ENCODE data around the gene LAT. TPM values are rescaled to one million over a fixed set of nuclear protein-coding genes. Genes with fewer than 3 reads are reported as not detected.

LAT gene
- total and polyA plus RNA-seq, 2 donors: 91.7 to 239 TPM

- Histone ChIP-seq H3K36me3 (ENCODE audit: control insufficient read depth in 2 of 2, insufficient read depth in 2 of 2, low read length in 1 of 2) (no peaks in the 10 kb centered on the region), H3K27me3 (ENCODE audit: control insufficient read depth in 2 of 2, insufficient read depth in 1 of 2, low read length in 1 of 2) (no peaks in the 10 kb centered on the region), H3K9me3 (ENCODE audit: control insufficient read depth in 2 of 2, insufficient read depth in 1 of 2, low read length in 1 of 2) (peaks cover 0 to 10% of the 10 kb centered on the region in 2 donors), H3K27ac (ENCODE audit: low read depth in 1 of 2, low read length in 1 of 2) (peak overlapping the region; percentile 93), H3K4me1 (ENCODE audit: control insufficient read depth in 2 of 2, insufficient read depth in 2 of 2, low read length in 2 of 2) (peaks cover 42 to 68% of the 10 kb centered on the region in 2 donors), H3K4me3 (ENCODE audit: low read length in 2 of 2) (peak overlapping the region in 1 of 2 donors; percentile 9)
- 35% methylated on average over 14 of the region's 14 CpGs for WGBS
- DNase-seq (ENCODE audit: low read depth in 6 of 9, low spot score in 9 of 9): peak in 4 of 9 donors; percentile 67 to 86 (median 72)
Observed at GRCh38 chr16:29009050-29009837, 24.4 kb downstream of the LAT start.

GRCh38 chr16:29009838-29010166 is 24.9 kb downstream of the LAT start:
- Histone ChIP-seq H3K9me3 (ENCODE audit: control insufficient read depth in 2 of 2, insufficient read depth in 1 of 2, low read length in 1 of 2) (peaks cover 0 to 14% of the 10 kb centered on the region in 2 donors), H3K4me3 (ENCODE audit: low read length in 2 of 2) (no peak overlapping the region), H3K27me3 (ENCODE audit: control insufficient read depth in 2 of 2, insufficient read depth in 1 of 2, low read length in 1 of 2) (no peaks in the 10 kb centered on the region), H3K36me3 (ENCODE audit: control insufficient read depth in 2 of 2, insufficient read depth in 2 of 2, low read length in 1 of 2) (no peaks in the 10 kb centered on the region), H3K4me1 (ENCODE audit: control insufficient read depth in 2 of 2, insufficient read depth in 2 of 2, low read length in 2 of 2) (peaks cover 45 to 74% of the 10 kb centered on the region in 2 donors), H3K27ac (ENCODE audit: low read depth in 1 of 2, low read length in 1 of 2) (peak overlapping the region; percentile 93)
- 86% methylated on average over 2 of the region's 2 CpGs for WGBS
- DNase-seq (ENCODE audit: low read depth in 6 of 9, low spot score in 9 of 9): no peak

GRCh38 chr16:29011112-29011511 is 26.3 kb downstream of the LAT start:
- peak overlapping the region; percentile 69 to 97 for H3K27ac ChIP-seq (ENCODE audit: low read depth in 1 of 2, low read length in 1 of 2)
- no peaks in the 10 kb centered on the region for H3K27me3 ChIP-seq (ENCODE audit: control insufficient read depth in 2 of 2, insufficient read depth in 1 of 2, low read length in 1 of 2)
- H3K4me1 ChIP-seq (ENCODE audit: control insufficient read depth in 2 of 2, insufficient read depth in 2 of 2, low read length in 2 of 2): peaks cover 45 to 74% of the 10 kb centered on the region in 2 donors
- WGBS: 59% methylated on average over 8 of the region's 8 CpGs
- peak in 1 of 9 donors; percentile 45 for DNase-seq (ENCODE audit: low read depth in 6 of 9, low spot score in 9 of 9)
- H3K4me3 ChIP-seq (ENCODE audit: low read length in 2 of 2): no peak overlapping the region
- no peaks in the 10 kb centered on the region for H3K36me3 ChIP-seq (ENCODE audit: control insufficient read depth in 2 of 2, insufficient read depth in 2 of 2, low read length in 1 of 2)
- peaks cover 0 to 15% of the 10 kb centered on the region in 2 donors for H3K9me3 ChIP-seq (ENCODE audit: control insufficient read depth in 2 of 2, insufficient read depth in 1 of 2, low read length in 1 of 2)

- no peak for DNase-seq (ENCODE audit: low read depth in 6 of 9, low spot score in 9 of 9)
- no peak overlapping the region for H3K4me3 ChIP-seq (ENCODE audit: low read length in 2 of 2)
- peak overlapping the region; percentile 89 to 97 for H3K27ac ChIP-seq (ENCODE audit: low read depth in 1 of 2, low read length in 1 of 2)
- H3K36me3 ChIP-seq (ENCODE audit: control insufficient read depth in 2 of 2, insufficient read depth in 2 of 2, low read length in 1 of 2): no peaks in the 10 kb centered on the region
- no peaks in the 10 kb centered on the region for H3K27me3 ChIP-seq (ENCODE audit: control insufficient read depth in 2 of 2, insufficient read depth in 1 of 2, low read length in 1 of 2)
- H3K4me1 ChIP-seq (ENCODE audit: control insufficient read depth in 2 of 2, insufficient read depth in 2 of 2, low read length in 2 of 2): peaks cover 45 to 74% of the 10 kb centered on the region in 2 donors
- WGBS: 99% methylated on average over 4 of the region's 4 CpGs
- H3K9me3 ChIP-seq (ENCODE audit: control insufficient read depth in 2 of 2, insufficient read depth in 1 of 2, low read length in 1 of 2): peaks cover 0 to 15% of the 10 kb centered on the region in 2 donors
Observed at GRCh38 chr16:29011851-29012250, 27.0 kb downstream of the LAT start.

DNA sequence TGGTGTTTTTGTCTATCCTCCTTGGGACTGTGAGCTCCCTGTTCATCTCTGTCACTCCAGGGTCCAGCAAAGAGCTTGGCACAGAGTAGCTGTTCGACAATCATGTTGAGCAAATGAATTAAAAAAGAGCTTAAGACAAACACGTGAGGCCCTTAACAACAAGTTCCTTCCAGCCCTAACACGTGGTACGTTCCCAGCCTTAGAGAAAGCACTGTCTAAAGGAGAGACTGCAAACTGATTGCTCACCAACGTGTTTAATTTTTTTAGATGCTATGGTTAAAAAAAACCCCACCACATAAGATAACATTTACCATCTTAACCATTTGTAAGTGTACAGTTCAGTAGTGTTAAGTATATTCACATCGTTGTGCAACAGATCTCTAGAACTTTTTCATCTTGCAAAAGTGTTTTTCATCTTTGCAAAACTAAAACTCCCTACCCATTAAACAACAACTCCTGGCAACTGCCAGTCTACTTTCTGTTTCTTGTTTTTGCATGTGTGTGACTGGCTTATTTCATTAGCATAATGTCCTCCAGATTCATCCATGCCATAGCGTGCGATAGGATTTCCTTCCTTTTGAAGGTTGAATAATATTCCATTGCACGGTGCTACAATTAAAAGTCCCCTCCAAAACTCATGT is 28.2 kb downstream of the LAT start:
- peak in 6 of 9 donors; percentile 59 to 81 (median 62) for DNase-seq (ENCODE audit: low read depth in 6 of 9, low spot score in 9 of 9)
- Histone ChIP-seq H3K27me3 (ENCODE audit: control insufficient read depth in 2 of 2, insufficient read depth in 1 of 2, low read length in 1 of 2) (no peaks in the 10 kb centered on the region), H3K36me3 (ENCODE audit: control insufficient read depth in 2 of 2, insufficient read depth in 2 of 2, low read length in 1 of 2) (no peaks in the 10 kb centered on the region), H3K4me3 (ENCODE audit: low read length in 2 of 2) (no peak overlapping the region), H3K27ac (ENCODE audit: low read depth in 1 of 2, low read length in 1 of 2) (peak overlapping the region; percentile 90 to 97), H3K4me1 (ENCODE audit: control insufficient read depth in 2 of 2, insufficient read depth in 2 of 2, low read length in 2 of 2) (peaks cover 41 to 68% of the 10 kb centered on the region in 2 donors), H3K9me3 (ENCODE audit: control insufficient read depth in 2 of 2, insufficient read depth in 1 of 2, low read length in 1 of 2) (peaks cover 0 to 15% of the 10 kb centered on the region in 2 donors)
- 34% methylated on average over 9 of the region's 9 CpGs for WGBS

DNA sequence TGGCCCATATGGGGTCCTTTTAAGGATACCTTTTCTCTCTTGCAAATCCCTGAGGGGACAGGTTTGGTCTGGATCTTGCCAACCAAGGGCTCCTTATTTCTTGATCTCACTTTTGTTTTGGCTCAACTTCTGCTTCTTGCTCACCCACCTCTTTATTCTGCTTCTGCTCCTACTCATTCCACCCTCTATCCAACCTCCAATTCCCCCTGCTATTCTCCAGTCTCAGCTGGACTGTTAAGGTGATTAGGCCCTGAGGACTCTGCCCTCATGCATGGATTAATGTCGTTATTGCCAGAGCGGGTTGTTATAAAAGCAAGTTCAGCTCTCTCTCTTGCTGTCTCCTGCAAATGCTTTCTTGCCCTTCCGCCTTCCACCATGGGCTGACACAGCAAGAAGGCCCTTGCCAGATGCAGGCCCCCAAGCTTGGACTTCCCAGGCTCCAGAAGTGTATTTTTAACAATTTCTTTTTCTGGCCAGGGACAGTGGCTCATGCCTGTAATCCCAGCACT is 29.8 kb downstream of the LAT start:
- H3K36me3 ChIP-seq (ENCODE audit: control insufficient read depth in 2 of 2, insufficient read depth in 2 of 2, low read length in 1 of 2): no peaks in the 10 kb centered on the region
- WGBS: 98% methylated on average over 3 of the region's 3 CpGs
- DNase-seq (ENCODE audit: low read depth in 6 of 9, low spot score in 9 of 9): no peak
- peak overlapping the region; percentile 49 to 62 for H3K27ac ChIP-seq (ENCODE audit: low read depth in 1 of 2, low read length in 1 of 2)
- peaks cover 28 to 54% of the 10 kb centered on the region in 2 donors for H3K4me1 ChIP-seq (ENCODE audit: control insufficient read depth in 2 of 2, insufficient read depth in 2 of 2, low read length in 2 of 2)
- no peaks in the 10 kb centered on the region for H3K27me3 ChIP-seq (ENCODE audit: control insufficient read depth in 2 of 2, insufficient read depth in 1 of 2, low read length in 1 of 2)
- no peak overlapping the region for H3K4me3 ChIP-seq (ENCODE audit: low read length in 2 of 2)
- H3K9me3 ChIP-seq (ENCODE audit: control insufficient read depth in 2 of 2, insufficient read depth in 1 of 2, low read length in 1 of 2): peaks cover 0 to 15% of the 10 kb centered on the region in 2 donors

DNA sequence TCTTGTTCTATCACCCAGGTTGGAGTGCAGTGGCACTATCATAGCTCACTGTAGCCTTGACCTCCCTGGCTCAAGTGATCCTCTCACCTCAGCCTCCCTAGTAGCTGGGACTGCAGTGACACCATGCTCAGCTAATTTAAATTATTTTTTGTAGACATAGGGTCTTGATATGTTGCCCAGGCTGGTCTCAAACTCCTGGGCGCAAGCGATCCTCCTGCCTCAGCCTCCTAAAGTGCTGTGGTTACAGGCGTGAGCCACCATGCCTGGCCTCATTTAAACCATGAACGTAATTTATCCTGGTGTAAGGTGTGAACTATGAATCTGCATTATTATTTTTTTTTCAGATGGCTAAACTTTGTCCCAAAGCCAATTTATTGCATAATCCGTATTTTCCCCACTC is 37.3 kb downstream of the LAT start:
- H3K9me3 ChIP-seq (ENCODE audit: control insufficient read depth in 2 of 2, insufficient read depth in 1 of 2, low read length in 1 of 2): peaks cover 0 to 4% of the 10 kb centered on the region in 2 donors
- H3K36me3 ChIP-seq (ENCODE audit: control insufficient read depth in 2 of 2, insufficient read depth in 2 of 2, low read length in 1 of 2): no peaks in the 10 kb centered on the region
- WGBS: 95% methylated on average over 5 of the region's 5 CpGs
- no peaks in the 10 kb centered on the region for H3K27me3 ChIP-seq (ENCODE audit: control insufficient read depth in 2 of 2, insufficient read depth in 1 of 2, low read length in 1 of 2)
- no peak overlapping the region for H3K4me3 ChIP-seq (ENCODE audit: low read length in 2 of 2)
- peak overlapping the region in 1 of 2 donors; percentile 98 for H3K27ac ChIP-seq (ENCODE audit: low read depth in 1 of 2, low read length in 1 of 2)
- DNase-seq (ENCODE audit: low read depth in 6 of 9, low spot score in 9 of 9): no peak
- H3K4me1 ChIP-seq (ENCODE audit: control insufficient read depth in 2 of 2, insufficient read depth in 2 of 2, low read length in 2 of 2): peaks cover 30 to 74% of the 10 kb centered on the region in 2 donors

DNA sequence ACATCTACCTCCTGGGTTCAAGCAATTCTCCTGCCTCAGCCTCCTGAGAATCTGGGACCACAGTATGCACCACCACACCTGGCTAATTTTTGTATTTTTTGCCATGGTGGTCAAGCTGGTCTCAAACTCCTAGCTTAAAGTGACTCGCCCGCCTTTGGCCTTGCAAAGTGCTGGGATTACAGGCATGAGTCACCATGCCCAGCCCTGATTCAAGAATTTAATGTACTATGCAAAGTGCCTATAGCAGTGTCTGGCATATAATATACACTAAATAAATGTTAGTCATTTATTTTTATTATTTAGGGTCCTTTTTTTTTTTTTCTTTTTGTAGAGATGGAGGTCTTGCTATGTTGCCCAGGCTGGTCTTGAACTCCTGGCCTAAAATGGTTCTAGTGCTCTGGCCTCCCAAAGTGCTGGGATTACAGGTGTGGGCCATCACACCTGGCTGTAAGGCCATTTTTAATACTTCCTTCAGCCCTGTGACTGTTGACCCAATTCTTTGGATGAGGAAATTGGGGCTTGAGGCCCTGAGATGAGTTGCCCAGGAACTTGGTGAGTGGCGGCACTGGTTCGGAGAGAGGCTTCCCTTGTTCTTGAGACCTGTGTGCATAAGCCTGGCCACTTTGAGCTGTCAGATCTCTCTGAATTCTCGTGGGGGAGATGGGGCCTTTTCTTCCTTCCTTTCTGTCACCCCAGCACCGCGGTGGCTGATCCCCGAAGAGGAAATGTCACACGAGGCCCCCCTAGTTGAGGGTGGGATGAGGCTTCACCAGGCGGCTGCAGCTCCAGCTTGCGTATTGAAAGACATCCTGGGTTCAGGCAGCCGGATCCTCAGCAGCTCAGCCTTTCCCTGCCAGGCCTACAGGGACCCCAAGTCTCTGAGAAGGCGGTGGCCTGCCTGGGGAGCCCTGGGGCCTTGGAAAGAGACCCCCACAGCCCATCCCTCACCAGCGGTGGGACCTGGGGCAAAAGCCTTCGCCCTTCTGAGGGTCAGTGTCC is 38.7 kb downstream of the LAT start:
- peaks cover 0 to 6% of the 10 kb centered on the region in 2 donors for H3K9me3 ChIP-seq (ENCODE audit: control insufficient read depth in 2 of 2, insufficient read depth in 1 of 2, low read length in 1 of 2)
- peak overlapping the region; percentile 98 to 99 for H3K27ac ChIP-seq (ENCODE audit: low read depth in 1 of 2, low read length in 1 of 2)
- peak in 6 of 9 donors; percentile 51 to 83 (median 62) for DNase-seq (ENCODE audit: low read depth in 6 of 9, low spot score in 9 of 9)
- 32% methylated on average over 15 of the region's 15 CpGs for WGBS
- H3K36me3 ChIP-seq (ENCODE audit: control insufficient read depth in 2 of 2, insufficient read depth in 2 of 2, low read length in 1 of 2): no peaks in the 10 kb centered on the region
- no peaks in the 10 kb centered on the region for H3K27me3 ChIP-seq (ENCODE audit: control insufficient read depth in 2 of 2, insufficient read depth in 1 of 2, low read length in 1 of 2)
- peaks cover 38 to 84% of the 10 kb centered on the region in 2 donors for H3K4me1 ChIP-seq (ENCODE audit: control insufficient read depth in 2 of 2, insufficient read depth in 2 of 2, low read length in 2 of 2)
- H3K4me3 ChIP-seq (ENCODE audit: low read length in 2 of 2): peak overlapping the region; percentile 41 to 48
